Colonic mucosa (tissue), 4 donors: ENCODE measurements around the gene GMDS. TPM values are rescaled to one million over a fixed set of nuclear protein-coding genes. Genes with fewer than 3 reads are reported as not detected.

ENCODE experiments used
- DNase-seq: peaks from one replicate; pipeline ENCODE4 v3.0.0-alpha.2; 2020
- H3K27ac ChIP-seq: fragments of 200-600 bp; one replicate; pipeline ENCODE4 v1.8.0; 2021
- H3K27me3 ChIP-seq: fragments of 200-600 bp; one replicate; pipeline ENCODE4 v1.8.0; 2021
- H3K36me3 ChIP-seq: fragments of 200-600 bp; one replicate; pipeline ENCODE4 v1.8.0; 2021
- H3K4me1 ChIP-seq: fragments of 200-600 bp; one replicate; pipeline ENCODE4 v1.8.0; 2021; ENCODE audit warnings: mild to moderate bottlenecking
- H3K4me3 ChIP-seq: fragments of 200-600 bp; one replicate; pipeline ENCODE4 v1.8.0; 2021
- H3K9ac ChIP-seq, 2 donors: one replicate each; pipeline ENCODE4 v1.7.0; 2013; ENCODE audit warnings: control low read depth in 2 of 2, low read depth in 2 of 2, low read length in 2 of 2
- H3K9me3 ChIP-seq: fragments of 200-600 bp; one replicate; pipeline ENCODE4 v1.8.0; 2021
- intact Hi-C: fragments of 100-400 bp; cut with DNase I; formaldehyde crosslinking; loops from one replicate; pipeline ENCODE4 v1.14.1; 2022
- total RNA-seq, 2 donors: library from RNA; stranded (reverse); fragmentation: NEBNext Ultra II Directional in 1 of 2; extraction: Animal tissue kit (Norgen Biotek cat#: 25700) in 1 of 2; gene quantifications; one replicate each; pipeline ENCODE4 v1.2.1, GENCODE V29; 2021
- TF ChIP-seq, protein P1 (sequence below): fragments of 200-600 bp; IDR thresholded peaks from one replicate; pipeline ENCODE4 v1.8.0; 2022; ENCODE audit warnings: antibody characterized with exemption, mild to moderate bottlenecking
- donor health status: healthy.
- donor health status: DM: no; HTN: no; CAD: no.
- donor health status: DM: no; HTN: no; CAD: no.

GMDS gene
- 100 to 1,000 TPM; 247 to 272 TPM for total RNA-seq

DNA sequence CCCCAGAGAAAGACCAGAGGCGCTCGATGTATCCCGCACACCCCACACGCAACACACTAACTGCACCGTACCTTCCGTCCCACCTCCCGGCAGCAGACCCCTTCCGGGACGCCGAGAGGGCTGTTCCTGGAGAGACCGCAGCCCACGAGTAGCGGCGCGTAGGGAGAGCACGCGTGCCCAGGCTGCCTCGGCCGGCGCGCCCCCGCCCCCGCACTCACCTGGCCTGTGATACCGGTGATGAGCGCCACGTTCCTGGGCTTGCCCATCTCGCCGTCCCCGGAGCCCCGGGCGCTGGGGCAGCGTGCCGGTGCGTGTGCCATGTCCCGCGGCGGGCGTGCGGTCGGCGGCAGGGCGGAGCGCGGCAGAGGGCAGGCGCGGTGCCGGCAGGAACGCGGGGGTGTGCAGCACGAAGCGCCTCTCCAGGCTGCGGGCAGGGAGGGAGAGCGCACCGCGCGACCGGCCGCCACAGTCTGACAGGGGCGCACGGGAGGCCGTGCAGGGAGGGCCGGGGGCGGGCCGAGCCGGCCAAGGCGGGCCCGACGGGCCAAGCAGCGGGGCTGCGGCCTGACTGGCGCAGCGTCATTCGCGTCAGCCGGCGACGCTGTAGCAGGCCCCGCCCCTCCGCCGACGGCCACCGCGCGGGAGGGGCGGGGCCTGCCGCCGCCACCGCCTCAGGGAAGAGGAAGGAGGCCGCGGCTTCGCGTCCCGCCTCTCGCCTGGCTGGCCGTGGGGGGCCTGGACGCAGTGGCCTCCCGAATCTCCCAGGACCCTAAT, at the start of gene GMDS:
Gene GMDS, minus strand, starts transcription at position 503 of the 774 bp plus-strand sequence.
- TF ChIP-seq, protein P1, sequence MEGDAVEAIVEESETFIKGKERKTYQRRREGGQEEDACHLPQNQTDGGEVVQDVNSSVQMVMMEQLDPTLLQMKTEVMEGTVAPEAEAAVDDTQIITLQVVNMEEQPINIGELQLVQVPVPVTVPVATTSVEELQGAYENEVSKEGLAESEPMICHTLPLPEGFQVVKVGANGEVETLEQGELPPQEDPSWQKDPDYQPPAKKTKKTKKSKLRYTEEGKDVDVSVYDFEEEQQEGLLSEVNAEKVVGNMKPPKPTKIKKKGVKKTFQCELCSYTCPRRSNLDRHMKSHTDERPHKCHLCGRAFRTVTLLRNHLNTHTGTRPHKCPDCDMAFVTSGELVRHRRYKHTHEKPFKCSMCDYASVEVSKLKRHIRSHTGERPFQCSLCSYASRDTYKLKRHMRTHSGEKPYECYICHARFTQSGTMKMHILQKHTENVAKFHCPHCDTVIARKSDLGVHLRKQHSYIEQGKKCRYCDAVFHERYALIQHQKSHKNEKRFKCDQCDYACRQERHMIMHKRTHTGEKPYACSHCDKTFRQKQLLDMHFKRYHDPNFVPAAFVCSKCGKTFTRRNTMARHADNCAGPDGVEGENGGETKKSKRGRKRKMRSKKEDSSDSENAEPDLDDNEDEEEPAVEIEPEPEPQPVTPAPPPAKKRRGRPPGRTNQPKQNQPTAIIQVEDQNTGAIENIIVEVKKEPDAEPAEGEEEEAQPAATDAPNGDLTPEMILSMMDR, result no peak
- peak; percentile 90 for DNase-seq
- intact Hi-C loops, result no loop called here
- peak within 1 kb of the TSS; percentile 95 to 96 for H3K9ac ChIP-seq
- peak within 1 kb of the TSS; percentile 95 for H3K4me3 ChIP-seq
- no peaks in the 10 kb centered on the region for H3K9me3 ChIP-seq
- H3K4me1 ChIP-seq, result peaks cover 12% of the 10 kb centered on the region
- no peaks in the 10 kb centered on the region for H3K27me3 ChIP-seq
- peak within 1 kb of the TSS; percentile 94 for H3K27ac ChIP-seq
- H3K36me3 ChIP-seq, result no peaks in the 10 kb centered on the region

DNA sequence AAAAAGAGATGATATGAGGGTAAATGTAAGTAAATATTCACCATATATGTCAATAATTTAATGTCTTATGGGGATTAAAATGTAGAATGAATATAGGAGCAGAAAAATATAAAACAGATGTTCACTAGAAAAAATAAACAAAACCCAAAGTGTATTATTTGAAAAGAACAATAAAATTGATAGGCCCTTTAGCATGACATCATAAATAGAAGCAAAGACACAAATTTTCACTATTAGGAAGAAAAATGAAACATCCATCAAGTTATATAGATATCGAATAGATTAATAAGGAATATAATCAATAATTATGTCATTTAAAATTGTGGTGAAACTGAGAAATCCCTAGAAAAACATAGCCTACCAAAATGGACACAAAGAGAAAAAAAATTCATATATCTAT, 40.1 kb upstream of the GMDS start:
- intact Hi-C loops, result no loop called here

GRCh38 chr6:2275892-2276242, 30.5 kb upstream of the GMDS start:
- no peaks in the 10 kb centered on the region for H3K4me1 ChIP-seq
- no peak overlapping the region for H3K4me3 ChIP-seq
- H3K27me3 ChIP-seq, result no peaks in the 10 kb centered on the region
- H3K36me3 ChIP-seq, result no peaks in the 10 kb centered on the region
- intact Hi-C loops, result no loop called here
- H3K9me3 ChIP-seq, result no peaks in the 10 kb centered on the region
- no peak overlapping the region for H3K9ac ChIP-seq
- TF ChIP-seq, protein P1, result no peak
- no peak for DNase-seq
- no peak overlapping the region for H3K27ac ChIP-seq

More for the DNA sequence above, 40.1 kb upstream of the GMDS start:
- TF ChIP-seq, protein P1, result no peak
- Histone ChIP-seq H3K4me3 (no peak overlapping the region), H3K27ac (no peak overlapping the region), H3K9me3 (no peaks in the 10 kb centered on the region), H3K36me3 (no peaks in the 10 kb centered on the region), H3K4me1 (no peaks in the 10 kb centered on the region), H3K27me3 (no peaks in the 10 kb centered on the region), H3K9ac (no peak overlapping the region)
- DNase-seq, result no peak

DNA sequence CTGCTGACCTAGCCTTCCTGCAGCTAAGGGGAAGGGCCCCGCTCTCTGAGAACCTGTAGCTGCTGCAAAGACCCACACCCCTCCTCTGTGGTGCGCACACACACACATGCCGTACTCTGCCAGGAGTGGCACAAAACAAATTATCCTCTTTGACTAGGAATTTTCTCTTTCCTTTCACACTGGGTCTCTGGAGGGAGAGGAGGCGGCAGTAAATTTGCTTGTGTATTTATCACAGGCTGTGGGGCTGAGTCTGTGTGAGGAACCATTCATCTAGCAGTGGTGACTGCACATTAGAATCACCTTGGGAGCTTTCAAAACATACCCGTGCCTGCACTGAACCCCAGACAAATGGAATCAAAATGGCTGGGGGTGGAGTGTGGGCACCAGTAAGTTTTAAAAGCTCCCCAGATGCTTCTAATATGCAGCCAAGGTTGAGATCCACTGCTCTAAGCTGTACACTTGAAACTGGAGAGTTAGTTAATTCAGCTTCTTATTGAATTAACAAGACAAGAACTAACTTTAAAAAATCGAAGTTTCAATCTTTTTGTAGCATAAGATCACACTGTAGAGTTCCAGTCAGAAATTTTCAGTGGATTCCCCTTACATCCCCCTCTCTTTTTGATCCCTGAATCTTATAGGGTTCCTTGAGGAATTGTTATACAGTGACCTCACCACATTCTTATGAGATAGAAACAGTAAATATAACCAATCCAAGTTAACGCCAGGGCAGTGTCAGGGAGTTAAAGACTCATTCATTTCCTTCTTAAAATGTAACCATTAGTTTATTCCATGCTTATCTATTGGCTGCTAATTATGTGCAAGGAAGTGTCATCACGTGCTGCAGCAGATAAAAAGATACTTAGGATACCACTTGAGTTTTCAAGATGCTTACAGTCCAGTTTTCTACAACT, 29.8 kb upstream of the GMDS start:
- Histone ChIP-seq H3K9me3 (no peaks in the 10 kb centered on the region), H3K27ac (no peak overlapping the region), H3K9ac (no peak overlapping the region), H3K4me3 (no peak overlapping the region), H3K27me3 (no peaks in the 10 kb centered on the region), H3K4me1 (no peaks in the 10 kb centered on the region), H3K36me3 (no peaks in the 10 kb centered on the region)
- intact Hi-C loops, result no loop called here
- no peak for DNase-seq
- TF ChIP-seq, protein P1, result no peak

DNA sequence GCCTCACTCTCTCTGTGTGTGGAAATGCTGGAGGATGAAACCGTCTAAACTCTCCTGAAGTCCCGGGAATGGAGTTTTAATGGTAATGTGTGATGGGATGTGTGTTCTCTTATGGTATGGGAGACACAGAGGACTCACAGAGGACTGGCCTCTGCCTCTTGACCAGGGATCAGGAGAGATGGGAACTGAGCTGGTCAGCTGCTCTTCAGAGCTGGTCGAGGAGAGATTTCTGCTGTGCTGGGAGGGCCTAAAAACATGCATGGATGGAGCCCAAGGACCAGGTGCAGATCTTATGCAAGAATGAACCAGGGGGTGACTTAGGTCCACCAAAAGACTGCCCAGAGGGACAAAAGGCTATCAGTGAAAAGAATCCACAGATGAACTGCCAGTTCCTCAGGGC, 27.3 kb upstream of the GMDS start:
- Histone ChIP-seq H3K9me3 (no peaks in the 10 kb centered on the region), H3K9ac (no peak overlapping the region), H3K4me1 (no peaks in the 10 kb centered on the region), H3K27ac (no peak overlapping the region), H3K36me3 (no peaks in the 10 kb centered on the region), H3K4me3 (no peak overlapping the region), H3K27me3 (no peaks in the 10 kb centered on the region)
- no peak for DNase-seq
- TF ChIP-seq, protein P1, result no peak
- intact Hi-C loops, result no loop called here
